Ectodermal cell (in vitro differentiated cells): Measurements from ENCODE around the gene ZNF91.
"Not testable (repeated sequence)": the region's sequence is repeated elsewhere in the genome, so short reads cannot be mapped to it uniquely, and the experiment has no call there.

Experiments
- H3K27ac ChIP-seq: 2 replicates; pipeline ENCODE4 v1.7.0; 2013; ENCODE audit warnings: mild to moderate bottlenecking, low read depth, low read length; ENCODE audit not compliant: insufficient read depth, poor library complexity, severe bottlenecking
- H3K27me3 ChIP-seq: 2 replicates; pipeline ENCODE4 v1.7.0; 2013; ENCODE audit warnings: mild to moderate bottlenecking, low read length; ENCODE audit not compliant: insufficient read depth, control insufficient read depth, poor library complexity, severe bottlenecking
- H3K36me3 ChIP-seq: one replicate; pipeline ENCODE4 v1.7.0; 2013; ENCODE audit warnings: low read length; ENCODE audit not compliant: control insufficient read depth, insufficient read depth
- H3K4me1 ChIP-seq: one replicate; pipeline ENCODE4 v1.7.0; 2013; ENCODE audit warnings: low read length; ENCODE audit not compliant: control insufficient read depth, insufficient read depth
- H3K4me3 ChIP-seq: 2 replicates; pipeline ENCODE4 v1.7.0; 2013; ENCODE audit warnings: low read depth, low read length, control low read depth; ENCODE audit not compliant: insufficient read depth
- H3K9me3 ChIP-seq: 2 replicates; pipeline ENCODE4 v1.7.0; 2013; ENCODE audit warnings: mild to moderate bottlenecking, low read length, moderate library complexity; ENCODE audit not compliant: control insufficient read depth
- WGBS, 2 experiments: methylation state at CpG; one replicate each; pipeline ENCODE4 v1.1.7; 2013; ENCODE audit warnings: missing lambda C conversion rate in 2 of 2; 5-methylcytosine and 5-hydroxymethylcytosine counted together

ZNF91 gene

DNA sequence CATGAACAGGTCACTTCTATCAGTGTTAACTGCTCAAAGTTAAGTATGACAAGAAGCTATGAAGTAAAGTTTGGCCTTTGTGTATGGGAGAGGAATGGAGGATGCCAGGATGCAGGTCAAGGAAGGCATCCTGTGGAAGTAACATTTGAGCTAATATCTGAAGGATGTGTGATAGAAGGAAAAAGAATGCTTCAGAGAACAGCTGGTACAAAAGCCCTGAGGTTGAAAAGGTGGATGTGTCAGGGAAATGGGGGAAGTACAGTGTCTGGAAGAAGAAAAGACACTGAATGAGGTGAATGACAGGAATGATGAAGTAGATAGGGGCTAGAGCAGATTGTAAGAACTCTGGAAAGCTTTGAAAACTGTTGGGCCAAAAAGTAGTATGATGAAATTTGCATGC, 67.1 kb downstream of the ZNF91 start:
- Histone ChIP-seq H3K4me1 (no peaks in the 10 kb centered on the region), H3K9me3 (peaks cover 8% of the 10 kb centered on the region), H3K27me3 (no peaks in the 10 kb centered on the region), H3K4me3 (no peak overlapping the region), H3K27ac (no peak overlapping the region), H3K36me3 (peaks cover 4% of the 10 kb centered on the region)

DNA sequence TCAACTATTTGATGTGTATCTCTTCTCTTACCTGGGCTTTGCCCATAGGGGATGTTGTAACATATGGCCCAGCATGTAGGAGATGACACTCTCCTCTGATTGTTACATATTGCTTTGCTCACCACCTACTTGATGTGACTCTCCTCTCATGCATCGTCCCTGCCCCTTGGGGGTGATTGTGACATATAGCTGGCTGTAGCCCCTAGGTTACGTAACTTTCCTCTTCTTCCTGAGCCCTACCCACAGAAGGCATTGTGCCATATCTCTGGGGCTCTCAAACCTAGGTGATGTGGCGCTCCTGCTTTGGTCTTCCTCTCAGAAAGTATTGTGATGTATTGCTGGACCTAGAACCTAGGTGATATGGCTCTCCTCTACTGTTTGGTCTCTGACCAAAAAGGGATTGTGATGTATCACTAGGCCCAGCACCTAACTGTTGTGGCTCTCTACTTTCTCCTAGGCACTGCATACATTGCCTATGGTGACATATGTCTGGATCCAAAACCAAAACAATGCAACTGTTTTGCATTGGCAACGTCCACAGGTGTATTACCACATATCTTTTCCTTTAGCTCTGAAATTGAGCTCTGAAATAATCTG, 73.2 kb downstream of the ZNF91 start:
- H3K9me3 ChIP-seq = peaks cover 8% of the 10 kb centered on the region
- H3K4me1 ChIP-seq = no peaks in the 10 kb centered on the region
- WGBS, 2 experiments = 88 to 89% methylated on average over 4 of the region's 4 CpGs
- no peak overlapping the region for H3K27ac ChIP-seq
- no peaks in the 10 kb centered on the region for H3K36me3 ChIP-seq
- no peaks in the 10 kb centered on the region for H3K27me3 ChIP-seq
- H3K4me3 ChIP-seq = no peak overlapping the region

DNA sequence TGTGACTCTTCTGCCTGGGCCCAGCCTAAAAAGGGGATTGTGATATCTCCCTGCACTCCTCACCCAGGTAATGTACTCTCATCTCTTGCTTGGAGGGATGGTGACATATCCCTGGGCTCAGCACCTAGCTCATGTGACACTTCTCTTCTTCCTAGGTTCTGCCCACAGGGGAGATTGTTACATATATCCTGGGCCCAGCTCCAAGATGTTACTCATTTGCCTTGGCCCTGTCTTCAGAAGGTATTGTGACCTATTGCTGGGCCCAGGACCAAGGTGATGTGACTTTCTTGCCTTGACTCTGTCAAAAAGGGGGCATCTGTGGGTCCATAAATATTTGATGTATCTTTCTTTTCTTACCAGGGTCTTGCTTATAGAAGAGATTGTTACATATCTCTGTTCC, 73.9 kb downstream of the ZNF91 start:
- H3K36me3 ChIP-seq, H3K4me1 ChIP-seq, H3K4me3 ChIP-seq, H3K9me3 ChIP-seq, H3K27ac ChIP-seq, H3K27me3 ChIP-seq: not testable (repeated sequence)

DNA sequence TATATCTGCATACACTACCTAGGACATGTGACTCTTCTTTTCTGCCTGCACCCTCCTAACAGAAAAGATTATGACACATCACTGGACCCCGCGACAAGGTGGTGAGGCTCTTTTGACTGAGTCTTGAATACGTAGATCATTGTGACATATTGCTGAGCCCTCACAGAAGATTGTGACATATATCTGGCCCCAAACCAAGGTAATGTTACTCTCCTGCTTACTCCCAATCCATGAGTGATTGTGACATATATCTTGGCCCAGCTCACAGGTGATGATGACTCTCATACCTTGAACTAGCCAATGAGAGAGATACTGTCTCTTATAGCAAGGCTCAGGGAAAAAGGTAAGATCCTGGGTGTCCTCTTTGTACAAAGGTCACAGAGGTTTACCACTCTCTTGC, 75.7 kb downstream of the ZNF91 start:
- not testable (repeated sequence) for H3K27ac ChIP-seq, H3K36me3 ChIP-seq, H3K4me1 ChIP-seq, H3K9me3 ChIP-seq, H3K4me3 ChIP-seq, H3K27me3 ChIP-seq
- 92 to 95% methylated on average over 3 of the region's 3 CpGs for WGBS, 2 experiments

DNA sequence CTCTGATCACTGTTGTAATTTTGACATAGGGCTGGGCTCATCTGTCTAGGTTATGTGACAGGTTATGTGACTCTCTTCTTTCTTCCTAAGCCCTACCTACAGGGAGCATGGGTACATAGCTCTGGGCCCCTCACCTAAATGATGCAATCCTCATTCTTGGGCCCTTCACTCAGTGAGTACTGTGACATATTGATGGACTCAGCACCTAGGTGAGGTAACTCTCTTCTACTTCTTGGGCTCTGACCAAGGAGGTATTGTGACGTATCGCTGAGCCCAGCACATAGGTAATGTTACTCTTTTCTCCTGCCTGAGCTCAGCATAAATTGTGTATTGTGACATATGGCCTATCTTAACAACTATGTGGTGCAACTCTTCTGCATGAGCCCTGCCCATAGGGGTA, 76.3 kb downstream of the ZNF91 start:
- H3K27ac ChIP-seq, H3K4me3 ChIP-seq, H3K36me3 ChIP-seq, H3K27me3 ChIP-seq, H3K9me3 ChIP-seq, H3K4me1 ChIP-seq: not testable (repeated sequence)
- WGBS, 2 experiments = 83 to 88% methylated on average over 2 of the region's 2 CpGs

DNA sequence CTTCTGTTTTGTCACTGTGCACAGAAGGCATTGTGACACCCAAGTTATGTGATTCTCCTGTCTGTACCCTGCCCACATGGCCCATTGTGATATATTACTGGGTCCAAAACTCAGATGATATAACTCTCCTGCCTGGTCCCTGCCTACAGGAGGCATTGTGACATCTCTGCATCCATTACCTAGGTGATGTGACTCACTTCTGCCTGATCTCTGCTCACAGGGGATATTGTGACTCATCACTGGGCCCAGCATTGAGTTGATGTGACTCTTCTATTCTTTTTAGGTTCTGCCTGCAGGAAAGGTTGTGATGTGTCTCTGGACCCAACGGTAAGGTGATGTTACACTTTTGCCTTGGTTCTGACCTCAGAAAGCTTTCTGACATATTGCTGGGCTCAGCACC, 77.1 kb downstream of the ZNF91 start:
- H3K27me3 ChIP-seq = no peaks in the 10 kb centered on the region
- no peaks in the 10 kb centered on the region for H3K9me3 ChIP-seq
- H3K36me3 ChIP-seq = no peaks in the 10 kb centered on the region
- no peak overlapping the region for H3K4me3 ChIP-seq
- no peaks in the 10 kb centered on the region for H3K4me1 ChIP-seq
- 79 to 80% methylated on average over 1 of the region's 1 CpG for WGBS, 2 experiments
- H3K27ac ChIP-seq = no peak overlapping the region

DNA sequence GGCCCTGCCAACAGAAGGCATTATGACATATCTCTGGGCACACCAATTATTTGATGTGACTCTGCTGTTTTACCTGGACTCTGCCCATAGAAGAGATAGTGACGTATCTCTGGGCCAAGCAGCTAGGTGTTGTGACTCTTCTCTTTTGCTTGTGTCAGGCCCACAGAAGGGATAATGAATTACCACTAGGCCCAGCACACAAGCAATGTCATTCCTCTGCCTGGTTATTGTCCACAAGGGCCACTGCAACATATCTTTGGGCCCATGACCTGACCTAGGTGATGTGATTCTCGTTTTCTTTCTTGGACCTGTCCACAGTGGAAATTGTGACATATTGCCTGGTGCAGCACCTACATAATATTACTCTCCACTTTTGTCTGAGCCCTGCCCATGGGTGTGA, 80.0 kb downstream of the ZNF91 start:
- Histone ChIP-seq H3K36me3 (no peaks in the 10 kb centered on the region), H3K27me3 (no peaks in the 10 kb centered on the region), H3K4me3 (no peak overlapping the region), H3K4me1 (no peaks in the 10 kb centered on the region), H3K27ac (no peak overlapping the region), H3K9me3 (no peaks in the 10 kb centered on the region)
- WGBS, 2 experiments = 83 to 85% methylated on average over 2 of the region's 2 CpGs

DNA sequence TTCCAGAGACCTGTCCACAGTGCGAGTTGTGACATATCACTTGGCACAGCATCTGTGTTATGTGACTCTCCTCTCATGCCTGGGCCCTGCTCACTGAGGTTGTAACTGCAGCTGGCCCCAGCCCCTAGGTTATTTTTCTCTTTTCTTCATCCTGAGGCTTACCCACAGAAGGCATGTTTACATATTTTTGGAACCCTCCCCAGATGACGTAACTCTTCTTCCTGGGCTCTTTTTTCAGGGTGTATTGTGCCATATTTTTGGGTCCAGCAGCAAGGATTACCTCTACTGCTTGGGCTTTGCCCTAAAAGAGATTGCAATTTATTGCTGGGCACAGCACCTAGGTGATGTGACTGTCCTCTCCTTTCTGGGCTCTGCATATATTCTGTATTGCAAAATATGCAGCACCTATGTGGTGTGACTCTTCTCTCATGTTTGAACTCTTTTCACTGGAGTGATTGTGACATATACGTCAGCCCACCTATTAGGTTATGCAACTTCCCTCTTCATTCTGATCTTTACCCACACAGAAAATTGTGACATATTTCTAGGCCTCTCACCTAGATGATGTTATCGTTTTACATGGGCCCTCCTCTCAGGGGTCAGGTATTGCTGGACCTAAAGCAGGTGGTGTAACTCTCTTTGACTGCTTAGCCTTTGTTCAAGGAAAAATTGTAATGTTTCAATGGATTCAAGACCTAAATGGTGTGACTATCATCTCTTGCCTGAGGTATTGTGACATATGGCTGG, 80.6 kb downstream of the ZNF91 start:
- H3K27me3 ChIP-seq = no peaks in the 10 kb centered on the region
- no peak overlapping the region for H3K4me3 ChIP-seq
- H3K4me1 ChIP-seq = no peaks in the 10 kb centered on the region
- no peaks in the 10 kb centered on the region for H3K9me3 ChIP-seq
- no peaks in the 10 kb centered on the region for H3K36me3 ChIP-seq
- no peak overlapping the region for H3K27ac ChIP-seq
- WGBS, 2 experiments = 88 to 93% methylated on average over 4 of the region's 4 CpGs

DNA sequence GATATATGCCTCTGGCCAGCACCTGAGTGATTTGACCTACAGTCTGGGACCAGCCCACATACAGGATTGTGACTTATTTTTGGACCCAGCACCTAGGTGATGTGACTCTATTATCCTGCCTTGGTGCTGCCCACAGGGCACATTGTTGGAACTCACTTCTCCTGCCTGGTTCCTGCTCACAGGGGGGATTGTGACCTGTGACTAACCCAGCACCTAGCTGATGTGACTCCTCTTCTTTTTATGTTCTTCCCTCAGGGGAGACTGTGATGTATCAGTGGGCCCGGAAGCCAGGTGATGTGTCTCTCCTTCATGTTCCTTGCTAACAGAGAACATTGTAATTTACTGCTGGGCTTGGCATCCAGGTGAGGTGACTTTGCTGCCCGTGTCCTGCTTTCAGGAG, 82.1 kb downstream of the ZNF91 start:
- H3K27me3 ChIP-seq = no peaks in the 10 kb centered on the region
- 81 to 84% methylated on average over 2 of the region's 2 CpGs for WGBS, 2 experiments
- no peaks in the 10 kb centered on the region for H3K36me3 ChIP-seq
- peaks cover 3% of the 10 kb centered on the region for H3K9me3 ChIP-seq
- H3K27ac ChIP-seq = no peak overlapping the region
- H3K4me1 ChIP-seq = no peaks in the 10 kb centered on the region
- no peak overlapping the region for H3K4me3 ChIP-seq

DNA sequence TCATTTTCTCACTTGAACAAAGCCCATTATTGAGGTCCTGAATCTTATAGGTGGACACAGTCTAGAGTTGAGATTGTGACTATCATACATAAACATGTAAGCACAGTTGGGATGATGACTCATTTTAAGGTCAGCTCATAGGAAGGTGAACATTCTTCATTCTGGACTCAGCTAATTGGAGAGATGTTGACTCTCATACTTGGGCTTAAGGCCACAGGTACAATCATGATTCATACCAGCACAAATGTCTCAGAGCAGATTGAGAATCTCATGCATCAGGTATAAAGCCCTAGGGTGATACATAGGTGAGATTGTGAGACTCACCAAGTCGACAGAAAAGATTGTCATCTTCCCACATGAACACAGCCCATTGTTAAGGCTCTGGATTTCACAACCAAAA, 82.8 kb downstream of the ZNF91 start:
- H3K4me3 ChIP-seq = no peak overlapping the region
- H3K4me1 ChIP-seq = no peaks in the 10 kb centered on the region
- 29 to 35% methylated on average over 1 of the region's 1 CpG for WGBS, 2 experiments
- H3K27ac ChIP-seq = no peak overlapping the region
- H3K9me3 ChIP-seq = peaks cover 3% of the 10 kb centered on the region
- H3K27me3 ChIP-seq = no peaks in the 10 kb centered on the region
- no peaks in the 10 kb centered on the region for H3K36me3 ChIP-seq

DNA sequence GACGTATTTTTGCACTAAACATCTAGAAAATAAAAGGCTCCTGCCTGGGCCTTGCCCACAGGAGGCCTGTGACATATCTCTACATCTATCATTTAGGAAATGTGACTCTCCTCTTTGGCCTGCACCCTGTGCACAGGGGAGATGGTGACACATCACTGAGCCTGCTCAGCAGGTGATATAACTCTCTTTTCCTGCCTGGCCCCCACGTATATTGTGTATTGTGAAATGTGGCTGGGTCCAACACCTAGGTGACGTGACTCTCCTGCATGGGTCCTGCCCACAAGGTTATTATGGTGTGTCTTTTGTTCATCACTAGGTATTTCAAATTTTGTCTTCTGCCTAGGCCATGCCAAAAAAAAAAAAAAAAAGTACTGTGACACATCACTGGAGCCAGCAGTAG, 83.7 kb downstream of the ZNF91 start:
- 87 to 90% methylated on average over 3 of the region's 3 CpGs for WGBS, 2 experiments
- Histone ChIP-seq H3K27me3 (no peaks in the 10 kb centered on the region), H3K9me3 (peaks cover 3% of the 10 kb centered on the region)

More for the DNA sequence above, 83.7 kb downstream of the ZNF91 start:
- Histone ChIP-seq H3K4me3 (no peak overlapping the region), H3K4me1 (no peaks in the 10 kb centered on the region), H3K27ac (no peak overlapping the region), H3K36me3 (no peaks in the 10 kb centered on the region)
